GM18907 (cell line): ENCODE results near the gene ARHGAP23.

ENCODE experiments used
- ATAC-seq: cut with Tn5 transposase; IDR thresholded peaks from one replicate; pipeline ENCODE4 v1.9.1; 2021; ENCODE audit warnings: mild to moderate bottlenecking, moderate library complexity; ENCODE audit not compliant: unreplicated experiment

Gene ARHGAP23

GRCh38 chr17:38428112-38428642, at the start of gene ARHGAP23:
TSS of gene ARHGAP23 (plus strand) at chr17:38428464. CDS start at chr17:38428486, 22 bp downstream.
- no peak for ATAC-seq

- no peak for ATAC-seq
Measured at GRCh38 chr17:38379448-38379847, 48.8 kb upstream of the ARHGAP23 start.

GRCh38 chr17:38395090-38395489, 33.2 kb upstream of the ARHGAP23 start:
- ATAC-seq: no peak

DNA sequence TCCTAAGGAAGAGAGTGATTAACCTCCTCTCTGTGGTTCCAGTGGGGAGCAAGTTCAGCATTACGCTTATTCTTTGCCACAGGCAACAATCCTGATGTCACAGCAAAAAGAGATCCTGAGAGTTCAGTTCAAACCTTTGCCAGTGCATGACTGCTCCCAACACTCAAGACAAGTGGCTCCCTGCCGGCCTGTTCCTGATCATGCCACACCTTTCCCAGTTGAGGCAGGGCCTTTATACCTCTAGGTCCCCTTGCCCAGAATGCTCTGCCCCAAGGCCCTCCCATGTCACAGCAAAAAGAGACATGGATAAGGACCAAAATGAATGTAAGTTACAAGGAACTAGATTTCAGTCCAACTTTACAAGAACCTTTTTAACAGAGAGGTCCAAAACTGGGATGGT, 31.0 kb upstream of the ARHGAP23 start:
- ATAC-seq: no peak

DNA sequence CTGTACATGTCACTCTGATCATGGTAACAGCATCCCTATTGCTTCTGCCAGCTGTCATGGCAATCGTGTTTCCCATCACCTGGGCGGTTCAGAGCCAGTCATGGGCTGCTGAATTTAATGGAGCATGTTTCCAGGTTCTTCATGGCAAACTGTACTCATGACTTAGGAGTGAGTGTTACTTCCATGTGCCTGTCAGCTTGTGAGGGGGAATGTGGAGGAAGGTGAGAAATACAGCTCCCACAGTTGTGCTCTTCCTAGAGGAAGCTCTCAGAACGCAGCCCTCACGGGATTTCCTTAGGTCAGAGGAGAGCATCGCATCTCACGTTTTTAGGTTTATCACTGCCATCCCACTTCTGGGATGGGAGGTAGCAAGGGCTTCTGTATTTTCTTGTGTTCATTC, 28.0 kb upstream of the ARHGAP23 start:
- no peak for ATAC-seq

GRCh38 chr17:38401459-38401858, 26.8 kb upstream of the ARHGAP23 start:
- ATAC-seq: no peak

- no peak for ATAC-seq
Measured at GRCh38 chr17:38402897-38403296, 25.4 kb upstream of the ARHGAP23 start.

DNA sequence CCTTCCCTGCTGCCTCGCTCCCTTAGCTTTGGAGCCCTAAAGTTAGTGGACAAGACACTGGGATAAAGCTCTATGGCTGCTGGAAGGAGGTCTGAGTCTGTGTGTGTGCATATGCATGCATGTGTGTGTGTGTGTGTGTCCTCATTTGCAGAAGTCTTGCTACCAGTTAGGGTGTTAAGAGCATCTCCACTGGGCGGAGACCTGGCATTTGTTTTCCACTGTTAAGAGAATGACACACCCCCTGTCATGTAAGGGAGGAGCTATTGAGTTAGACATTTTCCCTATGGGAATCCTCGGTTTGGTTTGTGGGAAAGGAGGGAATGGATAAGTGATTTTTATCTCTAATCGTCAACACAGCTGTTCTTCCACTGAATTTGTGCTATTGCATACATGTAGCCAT, 24.8 kb upstream of the ARHGAP23 start:
- no peak for ATAC-seq

DNA sequence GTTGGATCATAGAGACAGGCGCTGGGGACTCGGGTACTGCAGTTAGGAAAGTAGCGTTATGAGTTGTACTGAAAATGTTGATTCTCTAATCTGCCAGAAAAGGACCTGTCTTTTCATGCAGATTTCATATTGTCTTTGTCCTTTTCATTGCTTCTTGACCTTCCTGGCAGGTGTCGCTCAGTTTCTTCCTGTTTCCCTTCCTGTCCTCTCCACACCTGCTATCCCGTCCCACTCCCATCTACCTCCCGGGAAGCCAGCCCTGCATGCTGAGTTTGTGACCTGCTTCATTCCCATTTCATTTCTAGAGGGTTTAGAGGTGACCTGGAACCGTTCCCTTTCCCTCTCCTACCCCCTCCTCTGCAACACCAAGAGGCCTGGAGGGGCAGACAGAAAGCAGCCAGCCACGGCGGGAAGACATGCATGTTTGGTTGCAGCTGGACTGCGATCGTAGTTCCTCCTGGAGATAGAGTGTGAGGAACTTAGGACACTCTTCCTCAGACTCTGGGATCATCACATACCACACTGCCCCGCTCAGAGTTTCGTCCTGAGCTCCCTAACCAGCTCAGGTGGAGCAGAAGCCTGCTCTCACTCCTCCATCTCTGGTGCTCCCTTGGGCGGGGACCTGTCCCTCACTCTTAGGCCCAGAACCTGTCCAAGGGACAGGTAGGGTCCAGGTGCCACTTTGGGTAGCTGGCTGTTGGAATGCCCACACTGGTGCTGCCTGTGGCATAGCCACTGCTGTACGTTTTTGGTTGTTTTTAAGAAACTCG, 23.9 kb upstream of the ARHGAP23 start:
- ATAC-seq: no peak

DNA sequence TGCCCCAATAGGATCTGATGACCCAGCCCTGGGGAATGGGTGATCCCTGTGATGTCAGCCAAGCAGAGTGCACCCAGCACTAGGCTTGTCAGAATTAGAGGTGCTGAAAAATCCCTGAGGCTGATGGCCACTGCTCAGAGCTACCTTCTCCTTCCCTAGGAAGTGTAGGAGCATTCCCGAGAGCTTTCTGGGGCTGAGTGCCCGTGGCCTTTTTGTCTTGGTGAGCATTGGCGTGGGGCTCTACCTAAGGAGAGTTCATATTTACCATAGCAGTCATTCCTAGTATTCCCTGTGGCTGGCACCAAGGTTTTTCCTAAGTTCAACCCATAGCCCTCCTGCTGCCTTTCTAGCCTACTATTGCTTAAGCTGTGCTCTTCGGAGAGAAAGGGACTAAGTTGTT, 22.6 kb upstream of the ARHGAP23 start:
- ATAC-seq: no peak

GRCh38 chr17:38410201-38410600, 18.1 kb upstream of the ARHGAP23 start:
- ATAC-seq: no peak

DNA sequence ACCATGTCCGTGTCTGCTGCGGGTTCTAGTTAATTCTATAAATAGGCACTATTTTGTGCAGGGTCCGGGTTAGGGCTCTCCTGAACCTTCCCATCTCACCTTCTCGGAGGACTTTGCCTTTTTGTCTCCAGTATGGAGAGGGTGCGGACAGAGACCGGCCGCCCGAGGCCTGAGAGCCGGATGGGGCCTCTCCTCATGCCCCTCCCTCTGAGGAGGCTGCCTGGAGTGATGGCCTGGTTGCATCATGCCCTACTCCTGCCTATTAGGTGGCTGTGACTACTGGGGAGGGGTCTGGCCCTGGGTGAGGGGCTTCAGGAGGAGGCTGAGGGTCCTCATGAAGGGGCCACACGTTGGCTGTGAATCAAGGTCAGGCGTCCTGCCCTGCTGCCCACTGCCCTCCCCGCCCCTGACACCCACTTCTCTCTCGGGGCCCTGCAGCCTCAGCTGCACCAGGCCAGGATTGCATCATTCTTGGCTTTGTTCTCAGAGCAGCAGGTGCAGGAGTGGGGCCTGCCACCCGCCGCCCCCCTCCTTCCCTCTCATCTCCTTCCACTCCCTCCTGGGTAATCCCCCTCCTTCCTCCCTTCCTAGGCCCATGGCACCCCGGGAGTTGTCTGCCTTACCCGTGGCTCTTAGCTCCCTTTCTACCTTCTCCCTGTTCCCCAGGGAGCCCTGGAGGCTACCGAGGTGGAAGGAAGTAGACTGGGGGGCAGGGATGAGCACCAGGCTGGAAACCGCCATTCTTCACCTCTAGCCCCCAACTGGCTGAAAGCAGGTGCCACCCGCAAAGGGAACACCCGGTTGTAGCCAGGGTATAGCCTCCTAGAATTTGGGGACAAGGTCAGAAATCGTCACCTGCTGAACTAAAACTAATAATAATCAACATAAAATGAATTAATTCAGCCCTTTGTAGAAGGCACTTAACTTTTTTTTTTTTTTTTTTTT, 12.7 kb upstream of the ARHGAP23 start:
- ATAC-seq: no peak

GRCh38 chr17:38416840-38417209, 11.4 kb upstream of the ARHGAP23 start:
- no peak for ATAC-seq

DNA sequence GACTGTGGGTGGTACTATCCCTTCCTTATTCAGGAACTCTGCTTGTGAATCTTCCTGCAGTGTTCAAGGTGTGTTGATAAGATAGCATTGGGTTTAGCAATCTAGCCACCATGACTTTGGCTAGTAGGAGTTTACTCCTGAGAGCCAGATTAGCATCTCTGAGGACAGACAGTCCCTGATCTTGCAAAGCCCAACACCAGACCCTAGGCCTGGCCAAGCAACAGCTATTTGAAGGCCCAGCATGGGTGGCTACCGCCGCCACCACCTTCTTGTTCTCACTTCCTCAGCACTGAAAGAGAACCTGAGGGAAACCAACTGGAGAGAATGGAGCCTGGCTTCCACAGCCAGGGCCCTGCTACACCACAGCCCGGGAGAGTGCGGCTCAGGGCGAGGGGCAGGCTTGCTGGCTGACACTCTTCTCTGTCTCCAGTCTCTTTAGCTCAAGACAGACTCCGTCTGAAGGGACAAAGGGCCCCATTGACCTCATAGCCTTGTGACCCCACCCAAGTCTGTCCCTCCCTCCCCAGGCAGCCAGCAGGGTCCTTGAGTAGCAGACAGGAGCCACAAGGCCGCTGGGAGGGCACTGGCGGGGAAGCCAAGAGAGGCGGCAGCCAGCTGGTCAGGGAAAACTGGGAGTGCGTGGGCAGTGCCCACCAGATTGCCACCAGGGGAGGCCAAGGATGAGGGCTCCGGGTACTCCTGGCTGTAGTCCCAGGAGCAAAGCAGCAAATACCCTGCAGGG, 10.9 kb upstream of the ARHGAP23 start:
- ATAC-seq: no peak

DNA sequence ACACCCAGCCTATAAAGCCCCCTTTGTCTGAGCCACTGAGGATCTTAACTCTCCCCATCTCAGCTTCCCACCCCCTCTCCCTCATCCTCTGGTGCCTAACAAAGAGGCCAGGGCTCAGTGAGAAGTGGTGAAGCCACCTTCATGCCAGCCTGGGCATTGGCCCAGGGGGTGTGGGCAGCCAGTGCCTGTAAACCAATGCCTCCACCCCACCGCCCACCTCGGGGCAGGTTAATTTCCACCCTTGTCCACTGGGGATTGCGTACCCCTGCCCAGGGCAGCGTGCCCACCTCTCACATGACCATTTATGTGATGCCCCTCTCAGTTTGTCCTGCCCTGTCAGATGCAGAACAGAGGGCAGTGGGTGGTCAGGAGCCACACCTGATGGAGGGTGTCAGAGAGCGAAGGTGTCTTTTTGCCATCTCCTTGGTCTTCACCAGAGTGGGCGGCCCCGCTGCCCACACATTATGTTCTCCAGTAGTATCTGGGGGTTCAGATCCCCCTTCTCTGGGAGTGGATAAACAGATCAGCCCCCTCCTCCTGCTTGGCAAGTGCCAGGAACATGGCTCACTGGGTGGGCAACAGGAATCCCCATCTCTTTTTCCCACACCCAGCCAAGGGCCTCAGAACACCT, 10.1 kb upstream of the ARHGAP23 start:
- ATAC-seq: no peak

- no peak for ATAC-seq
Measured at GRCh38 chr17:38418693-38419507, 9.4 kb upstream of the ARHGAP23 start.

DNA sequence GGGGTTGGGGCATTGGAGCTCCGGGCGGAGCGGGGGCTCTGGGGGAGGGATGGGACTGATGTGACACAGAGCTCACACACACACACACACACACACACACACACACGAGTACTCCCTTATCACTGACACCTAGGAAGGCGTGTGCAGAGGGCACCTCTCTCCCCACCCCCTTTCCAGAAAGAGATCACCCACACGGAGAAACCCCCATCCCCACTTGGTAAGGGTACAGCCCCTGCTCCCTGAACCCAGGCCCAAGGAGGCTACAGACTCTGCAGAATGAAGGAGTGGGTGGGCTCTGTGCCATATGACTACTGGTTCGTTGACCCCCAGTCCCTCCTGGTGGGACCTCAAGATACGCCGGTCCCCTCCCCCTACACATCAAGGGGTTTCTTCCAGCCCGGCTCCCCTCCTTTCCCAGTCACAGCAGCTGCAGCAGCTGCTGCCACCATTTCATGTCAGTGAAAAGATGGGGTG, 8.7 kb upstream of the ARHGAP23 start:
- ATAC-seq: no peak

- ATAC-seq: no peak
Measured at GRCh38 chr17:38420518-38420917, 7.7 kb upstream of the ARHGAP23 start.

DNA sequence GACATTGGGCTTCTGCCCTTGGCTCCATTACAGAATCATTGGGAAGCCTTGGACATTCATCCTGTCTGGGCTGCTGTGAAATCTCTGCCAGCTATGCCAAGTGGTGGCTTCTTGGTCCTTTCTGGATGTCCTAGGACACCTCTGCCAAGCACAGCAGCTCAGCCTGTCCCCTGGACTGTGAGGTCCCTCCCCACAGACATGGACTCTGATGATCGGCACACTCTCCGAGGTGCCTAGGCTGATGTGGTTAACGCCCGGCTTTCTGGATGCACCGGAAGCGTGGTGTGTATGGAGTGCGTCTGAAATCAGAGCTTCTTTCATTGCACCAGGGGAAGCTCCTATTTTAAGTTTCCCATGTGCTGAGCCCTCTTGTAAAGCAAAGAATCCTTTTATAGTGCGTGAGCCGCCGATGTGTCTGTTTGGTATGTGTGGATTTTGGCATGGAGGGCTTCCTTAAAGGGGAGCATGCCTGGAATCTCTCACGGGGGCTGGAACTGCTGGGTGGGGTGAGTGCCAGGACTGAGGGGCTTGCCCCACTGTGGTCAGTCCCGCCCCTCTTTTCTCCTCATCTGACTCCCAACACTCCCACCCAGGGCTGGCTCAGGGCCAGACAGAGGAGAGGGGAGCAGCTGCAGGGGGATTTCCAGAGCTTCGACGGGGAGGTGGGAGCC, 7.0 kb upstream of the ARHGAP23 start:
- no peak for ATAC-seq
